ENCODE measurements around the gene ABCA6.

DNA sequence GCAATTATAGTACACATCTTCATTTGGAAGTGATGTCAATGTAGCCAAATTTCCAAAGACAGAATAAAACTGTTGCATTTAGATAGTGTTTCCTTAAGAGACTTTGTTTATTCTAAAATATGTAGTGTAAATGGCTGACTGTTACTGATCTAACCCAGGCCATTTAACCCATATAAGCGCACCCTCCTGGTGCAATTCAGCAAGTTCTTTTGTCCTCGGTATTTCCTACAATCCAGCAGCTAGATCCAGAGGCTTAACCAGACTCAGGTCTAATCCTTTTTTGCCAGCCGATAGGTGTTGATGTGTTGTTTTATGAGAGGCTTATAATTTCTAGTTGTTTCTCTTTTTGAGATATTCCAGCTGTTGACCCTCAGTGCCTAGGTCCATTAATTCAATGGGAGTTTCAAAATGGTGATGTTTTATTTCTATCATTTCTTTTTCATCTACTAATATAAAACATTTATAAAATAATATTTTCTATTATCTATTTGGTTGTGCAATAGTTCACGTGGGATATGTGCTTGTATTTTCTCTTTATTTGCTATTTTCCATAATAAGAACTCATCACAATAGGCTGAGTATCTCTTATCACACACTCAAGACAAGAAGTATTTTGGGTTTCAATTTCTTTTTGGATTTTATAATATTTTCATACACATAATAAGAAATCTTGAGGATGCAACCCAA is 95.4 kb downstream of the ABCA6 start:
- TF ChIP-seq, protein P1, sequence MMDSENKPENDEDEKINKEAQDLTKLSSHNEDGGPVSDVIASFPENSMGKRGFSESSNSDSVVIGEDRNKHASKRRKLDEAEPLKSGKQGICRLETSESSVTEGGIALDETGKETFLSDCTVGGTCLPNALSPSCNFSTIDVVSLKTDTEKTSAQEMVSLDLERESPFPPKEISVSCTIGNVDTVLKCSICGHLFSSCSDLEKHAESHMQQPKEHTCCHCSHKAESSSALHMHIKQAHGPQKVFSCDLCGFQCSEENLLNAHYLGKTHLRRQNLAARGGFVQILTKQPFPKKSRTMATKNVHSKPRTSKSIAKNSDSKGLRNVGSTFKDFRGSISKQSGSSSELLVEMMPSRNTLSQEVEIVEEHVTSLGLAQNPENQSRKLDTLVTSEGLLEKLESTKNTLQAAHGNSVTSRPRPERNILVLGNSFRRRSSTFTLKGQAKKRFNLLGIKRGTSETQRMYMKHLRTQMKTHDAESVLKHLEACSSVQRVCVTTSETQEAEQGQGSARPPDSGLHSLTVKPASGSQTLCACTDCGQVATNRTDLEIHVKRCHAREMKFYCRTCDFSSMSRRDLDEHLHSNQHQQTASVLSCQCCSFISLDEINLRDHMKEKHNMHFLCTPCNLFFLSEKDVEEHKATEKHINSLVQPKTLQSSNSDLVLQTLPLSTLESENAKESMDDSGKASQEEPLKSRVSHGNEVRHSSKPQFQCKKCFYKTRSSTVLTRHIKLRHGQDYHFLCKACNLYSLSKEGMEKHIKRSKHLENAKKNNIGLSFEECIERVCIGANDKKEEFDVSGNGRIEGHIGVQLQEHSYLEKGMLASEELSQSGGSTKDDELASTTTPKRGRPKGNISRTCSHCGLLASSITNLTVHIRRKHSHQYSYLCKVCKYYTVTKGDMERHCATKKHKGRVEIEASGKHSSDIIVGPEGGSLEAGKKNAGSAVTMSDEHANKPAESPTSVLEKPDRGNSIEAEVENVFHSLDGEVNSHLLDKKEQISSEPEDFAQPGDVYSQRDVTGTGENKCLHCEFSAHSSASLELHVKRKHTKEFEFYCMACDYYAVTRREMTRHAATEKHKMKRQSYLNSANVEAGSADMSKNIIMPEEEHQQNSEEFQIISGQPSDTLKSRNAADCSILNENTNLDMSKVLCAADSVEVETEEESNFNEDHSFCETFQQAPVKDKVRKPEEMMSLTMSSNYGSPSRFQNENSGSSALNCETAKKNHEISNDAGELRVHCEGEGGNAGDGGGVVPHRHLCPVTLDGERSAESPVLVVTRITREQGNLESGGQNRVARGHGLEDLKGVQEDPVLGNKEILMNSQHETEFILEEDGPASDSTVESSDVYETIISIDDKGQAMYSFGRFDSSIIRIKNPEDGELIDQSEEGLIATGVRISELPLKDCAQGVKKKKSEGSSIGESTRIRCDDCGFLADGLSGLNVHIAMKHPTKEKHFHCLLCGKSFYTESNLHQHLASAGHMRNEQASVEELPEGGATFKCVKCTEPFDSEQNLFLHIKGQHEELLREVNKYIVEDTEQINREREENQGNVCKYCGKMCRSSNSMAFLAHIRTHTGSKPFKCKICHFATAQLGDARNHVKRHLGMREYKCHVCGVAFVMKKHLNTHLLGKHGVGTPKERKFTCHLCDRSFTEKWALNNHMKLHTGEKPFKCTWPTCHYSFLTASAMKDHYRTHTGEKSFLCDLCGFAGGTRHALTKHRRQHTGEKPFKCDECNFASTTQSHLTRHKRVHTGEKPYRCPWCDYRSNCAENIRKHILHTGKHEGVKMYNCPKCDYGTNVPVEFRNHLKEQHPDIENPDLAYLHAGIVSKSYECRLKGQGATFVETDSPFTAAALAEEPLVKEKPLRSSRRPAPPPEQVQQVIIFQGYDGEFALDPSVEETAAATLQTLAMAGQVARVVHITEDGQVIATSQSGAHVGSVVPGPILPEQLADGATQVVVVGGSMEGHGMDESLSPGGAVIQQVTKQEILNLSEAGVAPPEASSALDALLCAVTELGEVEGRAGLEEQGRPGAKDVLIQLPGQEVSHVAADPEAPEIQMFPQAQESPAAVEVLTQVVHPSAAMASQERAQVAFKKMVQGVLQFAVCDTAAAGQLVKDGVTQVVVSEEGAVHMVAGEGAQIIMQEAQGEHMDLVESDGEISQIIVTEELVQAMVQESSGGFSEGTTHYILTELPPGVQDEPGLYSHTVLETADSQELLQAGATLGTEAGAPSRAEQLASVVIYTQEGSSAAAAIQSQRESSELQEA (CRISPR knock-in tag; IDR thresholded peaks at IDR 0.05; ENCODE audit: not compliant biosample characterization) = no peak
- TF ChIP-seq KLF11 (CRISPR knock-in tag; IDR thresholded peaks at IDR 0.05) = no peak
- TF ChIP-seq, protein P2, sequence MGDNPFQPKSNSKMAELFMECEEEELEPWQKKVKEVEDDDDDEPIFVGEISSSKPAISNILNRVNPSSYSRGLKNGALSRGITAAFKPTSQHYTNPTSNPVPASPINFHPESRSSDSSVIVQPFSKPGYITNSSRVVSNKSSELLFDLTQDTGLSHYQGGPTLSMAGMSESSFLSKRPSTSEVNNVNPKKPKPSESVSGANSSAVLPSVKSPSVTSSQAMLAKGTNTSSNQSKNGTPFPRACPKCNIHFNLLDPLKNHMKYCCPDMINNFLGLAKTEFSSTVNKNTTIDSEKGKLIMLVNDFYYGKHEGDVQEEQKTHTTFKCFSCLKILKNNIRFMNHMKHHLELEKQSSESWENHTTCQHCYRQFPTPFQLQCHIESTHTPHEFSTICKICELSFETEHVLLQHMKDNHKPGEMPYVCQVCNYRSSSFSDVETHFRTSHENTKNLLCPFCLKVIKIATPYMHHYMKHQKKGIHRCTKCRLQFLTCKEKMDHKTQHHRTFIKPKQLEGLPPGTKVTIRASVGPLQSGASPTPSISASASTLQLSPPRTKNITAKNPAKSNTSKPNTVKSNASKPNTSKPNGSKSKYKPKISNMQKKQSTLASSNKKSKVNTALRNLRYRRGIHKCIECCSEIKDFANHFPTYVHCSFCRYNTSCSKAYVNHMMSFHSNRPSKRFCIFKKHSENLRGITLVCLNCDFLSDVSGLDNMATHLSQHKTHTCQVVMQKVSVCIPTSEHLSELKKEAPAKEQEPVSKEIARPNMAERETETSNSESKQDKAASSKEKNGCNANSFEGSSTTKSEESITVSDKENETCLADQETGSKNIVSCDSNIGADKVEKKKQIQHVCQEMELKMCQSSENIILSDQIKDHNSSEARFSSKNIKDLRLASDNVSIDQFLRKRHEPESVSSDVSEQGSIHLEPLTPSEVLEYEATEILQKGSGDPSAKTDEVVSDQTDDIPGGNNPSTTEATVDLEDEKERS (CRISPR knock-in tag; IDR thresholded peaks at IDR 0.05) = no peak

All from HepG2 (cell line).